ENCODE data around the gene MAP4K4.

GRCh38 chr2:101655702-101656422 is 41.6 kb upstream of the MAP4K4 start:
- TF ChIP-seq, protein P1, sequence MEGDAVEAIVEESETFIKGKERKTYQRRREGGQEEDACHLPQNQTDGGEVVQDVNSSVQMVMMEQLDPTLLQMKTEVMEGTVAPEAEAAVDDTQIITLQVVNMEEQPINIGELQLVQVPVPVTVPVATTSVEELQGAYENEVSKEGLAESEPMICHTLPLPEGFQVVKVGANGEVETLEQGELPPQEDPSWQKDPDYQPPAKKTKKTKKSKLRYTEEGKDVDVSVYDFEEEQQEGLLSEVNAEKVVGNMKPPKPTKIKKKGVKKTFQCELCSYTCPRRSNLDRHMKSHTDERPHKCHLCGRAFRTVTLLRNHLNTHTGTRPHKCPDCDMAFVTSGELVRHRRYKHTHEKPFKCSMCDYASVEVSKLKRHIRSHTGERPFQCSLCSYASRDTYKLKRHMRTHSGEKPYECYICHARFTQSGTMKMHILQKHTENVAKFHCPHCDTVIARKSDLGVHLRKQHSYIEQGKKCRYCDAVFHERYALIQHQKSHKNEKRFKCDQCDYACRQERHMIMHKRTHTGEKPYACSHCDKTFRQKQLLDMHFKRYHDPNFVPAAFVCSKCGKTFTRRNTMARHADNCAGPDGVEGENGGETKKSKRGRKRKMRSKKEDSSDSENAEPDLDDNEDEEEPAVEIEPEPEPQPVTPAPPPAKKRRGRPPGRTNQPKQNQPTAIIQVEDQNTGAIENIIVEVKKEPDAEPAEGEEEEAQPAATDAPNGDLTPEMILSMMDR (IDR thresholded peaks at IDR 0.05 in 4 of 5, conservative IDR thresholded peaks at IDR 0.05 in 1 of 5) = no peak
- TF ChIP-seq POLR2A (IDR thresholded peaks at IDR 0.05) = no peak
